Fibroblast of the conjunctiva (primary cell): ENCODE results near the gene BEND5.
A peak's percentile ranks its signal among the peaks of the same experiment; 100 is the strongest.

Experiments used
- DNase-seq: peaks from one replicate; pipeline ENCODE4 v3.0.0-alpha.2; 2010; ENCODE audit warnings: low read depth

Gene BEND5

DNA sequence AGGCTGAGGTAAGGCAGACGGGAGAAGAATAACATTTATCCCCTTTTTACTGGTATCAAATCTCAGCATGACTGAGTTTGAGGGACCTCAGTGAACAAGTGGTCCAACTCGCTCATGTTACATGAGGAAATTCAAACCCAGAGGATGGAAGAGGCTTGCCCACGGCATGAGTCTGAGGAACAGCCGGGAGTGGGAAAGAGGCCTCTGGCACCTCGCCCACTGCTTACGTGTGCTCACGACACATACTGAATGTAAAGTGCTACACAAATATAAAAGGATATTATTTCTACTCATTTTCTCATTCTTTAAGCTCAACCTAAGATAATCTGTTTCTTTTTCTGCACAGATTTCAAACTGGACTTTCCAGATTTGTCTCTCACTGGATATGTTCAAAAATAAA, 14.7 kb downstream of the BEND5 start:
- DNase-seq, result no peak

DNA sequence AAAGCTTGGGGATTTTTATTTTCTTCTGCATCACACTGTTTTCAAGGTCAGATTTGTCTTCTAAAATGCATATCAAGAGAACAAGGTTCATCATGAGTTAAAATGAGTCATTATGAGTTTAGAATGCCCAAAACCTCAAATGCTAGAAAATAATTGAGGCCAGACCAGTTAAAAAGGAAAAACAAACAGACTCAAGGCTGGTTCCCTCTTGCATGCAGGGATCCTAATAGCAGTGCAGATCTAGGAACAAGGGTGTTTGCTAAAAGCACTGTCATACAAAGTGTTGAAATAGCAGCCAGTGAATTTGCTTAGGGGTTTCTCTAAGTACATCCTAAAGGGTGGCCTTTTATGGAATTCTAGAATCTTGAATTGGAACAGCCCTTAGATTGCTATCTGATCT, 15.3 kb downstream of the BEND5 start:
- DNase-seq, result peak; percentile 65

DNA sequence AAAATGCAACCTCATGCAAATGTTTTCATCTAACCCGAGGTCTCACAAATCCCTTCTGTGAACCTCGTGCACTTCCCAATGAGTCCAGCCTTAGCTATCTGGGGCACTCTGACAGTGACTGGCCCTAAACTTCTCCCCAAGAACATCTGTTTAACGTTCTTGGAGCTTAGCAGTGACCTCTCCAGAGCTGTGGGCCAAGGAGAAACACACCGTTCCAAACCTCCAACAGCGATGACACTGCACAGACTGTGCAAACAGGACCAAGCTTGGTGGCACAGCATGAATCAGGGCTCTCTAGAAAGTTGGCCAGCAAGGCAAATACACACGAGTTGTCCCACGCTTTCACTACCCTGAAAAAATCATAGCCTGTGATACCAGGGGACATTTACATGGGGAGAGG, 15.8 kb downstream of the BEND5 start:
- DNase-seq, result no peak

DNA sequence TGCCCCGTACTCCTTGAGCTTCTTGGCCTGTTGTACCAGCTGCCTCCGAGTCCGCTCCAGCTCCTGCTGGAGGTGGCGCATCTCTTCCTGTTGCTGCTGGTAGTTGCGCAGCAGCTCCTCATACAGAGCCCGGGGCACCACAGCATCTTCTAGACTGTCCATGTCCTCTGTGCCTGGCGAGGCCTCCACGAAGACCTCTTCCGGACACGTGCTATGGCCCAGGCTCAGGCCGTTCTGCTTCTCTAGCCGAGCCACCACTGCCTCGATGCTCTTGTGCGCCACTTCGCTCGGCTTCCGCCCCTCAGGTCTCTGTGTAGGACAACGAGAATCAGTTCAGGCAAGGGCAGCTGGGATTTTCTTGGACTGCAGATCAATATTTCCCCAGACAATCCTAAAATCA, 17.7 kb downstream of the BEND5 start:
- DNase-seq, result no peak

DNA sequence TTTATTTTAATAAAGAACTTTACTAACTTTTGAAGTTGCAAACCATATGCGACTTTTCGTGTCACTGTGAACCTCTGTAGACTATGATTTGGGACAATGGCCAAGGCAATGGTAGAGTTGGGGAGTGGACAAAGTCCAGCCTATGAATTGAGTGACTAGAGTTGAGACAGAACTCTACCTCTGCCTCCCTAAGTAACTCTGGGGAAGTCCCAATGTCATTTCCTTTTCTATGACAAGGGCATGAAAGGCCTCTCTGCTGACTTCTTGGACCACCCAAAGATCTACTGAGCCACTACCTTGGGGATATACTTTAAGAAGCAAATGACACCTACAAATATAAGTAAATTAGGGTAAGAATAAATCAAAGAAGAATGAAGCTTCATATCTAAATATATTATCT, 19.3 kb downstream of the BEND5 start:
- no peak for DNase-seq

DNA sequence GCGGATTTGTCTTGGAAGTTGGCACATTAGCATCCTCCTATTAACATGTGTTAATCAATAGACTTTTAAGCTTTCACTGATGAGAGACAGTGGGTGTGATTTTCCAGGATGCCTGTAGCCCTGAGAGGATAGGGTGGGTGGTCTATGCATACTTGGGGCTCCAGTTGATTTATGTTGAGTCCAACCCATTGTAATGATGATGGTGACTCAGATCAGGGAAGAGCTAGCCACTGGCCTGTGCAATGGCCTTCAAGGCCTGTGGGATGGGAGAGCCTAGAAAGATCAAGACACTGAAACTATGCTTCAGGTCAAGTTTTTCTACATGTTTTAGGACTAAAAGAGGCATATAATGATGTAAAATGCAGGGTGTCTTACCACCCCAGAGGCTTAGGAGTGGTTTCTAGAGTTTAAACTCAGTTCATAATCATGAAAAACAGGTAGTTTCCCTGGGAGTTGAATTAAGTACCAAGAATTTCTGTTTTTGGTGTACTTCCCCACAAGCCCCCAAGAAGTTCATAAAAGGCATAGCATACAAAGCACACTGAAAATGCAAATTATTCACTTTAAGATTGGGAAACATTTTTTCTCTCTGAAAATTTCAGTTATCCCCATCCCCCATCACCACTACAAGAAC, 19.9 kb downstream of the BEND5 start:
- DNase-seq, result no peak

DNA sequence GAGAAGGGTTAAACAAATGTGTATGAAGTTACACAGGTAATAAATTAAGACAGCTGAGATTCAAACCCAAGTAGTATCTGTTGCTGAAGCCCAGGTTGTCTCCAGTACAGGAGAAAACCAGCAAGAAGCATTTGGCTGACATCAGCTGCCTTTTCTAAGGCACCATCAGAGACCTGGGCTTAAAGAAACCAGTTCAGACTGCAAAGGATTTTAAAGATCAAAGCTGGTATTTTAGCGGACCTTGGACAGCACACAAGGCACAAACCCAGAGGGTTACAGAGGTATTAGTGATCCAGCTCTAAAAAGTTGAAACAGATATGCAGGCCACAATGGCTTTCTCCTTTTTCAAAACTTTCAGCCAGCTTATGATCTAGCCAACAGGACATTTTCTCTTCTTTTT, 23.4 kb downstream of the BEND5 start:
- DNase-seq, result no peak

DNA sequence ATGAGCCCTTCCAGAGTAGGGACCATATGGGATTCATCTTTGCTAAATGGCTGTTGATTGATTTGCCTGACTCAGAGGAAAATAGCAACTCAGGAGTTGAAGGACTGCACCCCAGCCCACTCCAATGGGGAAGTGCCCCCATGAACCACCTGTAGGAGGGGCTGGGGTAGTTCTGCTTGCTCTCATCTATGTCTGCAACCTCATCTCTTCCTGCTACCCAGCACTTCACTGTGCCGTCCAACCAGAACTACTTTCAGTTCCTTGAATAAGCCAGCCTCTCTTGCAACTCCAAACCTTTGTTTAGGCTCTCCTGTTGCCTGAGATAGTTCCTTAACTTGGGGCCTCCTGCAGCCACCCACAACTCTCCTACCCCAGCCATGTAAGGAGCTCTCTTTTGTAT, 26.6 kb downstream of the BEND5 start:
- no peak for DNase-seq

DNA sequence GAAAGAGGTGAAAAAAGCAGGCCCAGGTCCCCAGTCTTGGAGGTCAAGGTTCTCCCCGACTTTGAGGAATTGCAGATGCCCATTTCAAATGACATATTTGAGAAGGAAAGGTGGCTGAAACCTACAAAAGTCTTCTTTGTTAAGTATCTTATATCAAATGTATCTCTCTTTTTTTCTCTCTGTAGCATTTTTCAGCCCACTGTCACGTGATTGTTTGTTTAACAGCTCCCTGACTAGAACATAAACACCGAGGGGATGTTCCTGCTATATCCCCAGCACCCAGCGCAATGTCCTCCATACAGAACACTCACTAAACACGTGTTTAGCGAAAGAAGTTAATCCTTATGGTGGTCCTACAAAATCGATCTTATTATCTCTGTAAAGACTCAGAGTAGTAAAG, 27.6 kb downstream of the BEND5 start:
- DNase-seq, result no peak

DNA sequence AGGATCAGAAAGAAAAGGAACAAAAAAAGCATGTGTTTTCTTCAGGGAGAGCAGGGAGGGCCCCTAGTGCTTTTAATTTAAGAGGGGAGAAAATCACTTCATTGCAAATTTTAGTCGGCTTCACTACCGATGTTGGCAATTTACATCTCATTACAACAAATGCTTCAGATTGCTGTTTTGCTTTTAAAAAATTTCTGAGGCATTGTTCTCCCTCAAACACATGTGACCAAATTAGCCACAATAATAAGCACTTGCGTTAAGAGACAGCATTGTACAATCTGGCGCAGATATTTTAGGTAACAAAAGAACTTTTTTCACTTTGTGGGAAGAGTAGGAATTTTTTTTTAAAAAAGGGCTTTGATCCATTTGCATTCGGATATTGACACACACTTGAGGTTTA, 29.8 kb downstream of the BEND5 start:
- DNase-seq, result no peak

DNA sequence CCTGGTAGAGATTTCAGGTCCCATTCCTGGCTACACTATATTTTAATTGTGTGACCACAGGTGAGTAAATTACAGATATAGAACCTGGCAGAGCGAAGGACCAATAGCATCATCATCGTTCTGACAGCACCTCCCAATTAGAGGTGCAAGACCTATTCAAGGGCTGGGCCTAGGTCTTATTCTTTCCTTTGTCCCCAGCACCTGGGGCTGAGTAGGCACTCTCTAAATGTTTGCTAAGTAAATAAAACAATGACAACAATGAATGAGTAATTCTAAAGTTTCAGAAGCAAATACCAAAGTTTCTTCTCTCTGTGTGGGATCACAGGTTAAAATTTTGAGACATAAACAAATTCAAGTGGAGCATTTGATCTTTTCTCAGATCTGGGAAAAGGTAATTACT, 32.7 kb downstream of the BEND5 start:
- no peak for DNase-seq

DNA sequence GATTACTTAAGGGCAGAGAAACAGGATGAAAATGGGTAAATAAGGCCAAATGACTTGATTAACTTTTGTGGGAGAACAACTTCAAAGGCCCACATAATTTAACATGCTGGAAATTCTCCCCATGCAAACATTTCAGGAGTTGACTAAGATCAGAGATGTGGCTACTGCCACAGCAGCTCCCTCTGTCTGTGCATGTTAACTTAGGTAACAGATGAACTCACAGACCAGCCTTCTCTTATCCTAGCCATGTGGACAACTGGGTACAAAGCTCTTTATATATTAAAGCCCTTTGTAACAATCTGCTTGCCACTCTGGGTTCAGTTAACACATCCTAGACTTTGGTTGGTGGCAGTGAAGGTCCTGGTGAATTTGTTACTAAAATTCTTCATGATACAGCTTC, 33.2 kb downstream of the BEND5 start:
- DNase-seq, result no peak

DNA sequence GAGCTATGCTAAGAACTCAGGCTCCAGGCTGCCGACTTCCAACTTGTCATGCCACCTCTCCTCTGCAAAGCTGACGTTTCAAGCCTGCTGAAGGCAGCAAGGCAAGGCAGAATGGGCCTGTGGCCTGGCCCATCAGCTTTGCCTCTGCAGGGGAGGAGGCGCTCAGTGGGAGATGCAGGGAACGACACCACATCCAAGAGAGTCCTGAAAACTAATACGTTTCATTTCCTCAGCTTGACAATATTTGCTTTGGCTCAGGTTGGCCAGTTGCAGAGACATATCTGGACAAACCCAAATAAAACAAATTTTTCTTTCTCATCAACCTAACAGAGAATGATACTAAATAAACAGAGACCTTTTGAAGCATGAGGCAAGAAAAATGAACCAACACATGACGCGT, 35.3 kb downstream of the BEND5 start:
- no peak for DNase-seq

DNA sequence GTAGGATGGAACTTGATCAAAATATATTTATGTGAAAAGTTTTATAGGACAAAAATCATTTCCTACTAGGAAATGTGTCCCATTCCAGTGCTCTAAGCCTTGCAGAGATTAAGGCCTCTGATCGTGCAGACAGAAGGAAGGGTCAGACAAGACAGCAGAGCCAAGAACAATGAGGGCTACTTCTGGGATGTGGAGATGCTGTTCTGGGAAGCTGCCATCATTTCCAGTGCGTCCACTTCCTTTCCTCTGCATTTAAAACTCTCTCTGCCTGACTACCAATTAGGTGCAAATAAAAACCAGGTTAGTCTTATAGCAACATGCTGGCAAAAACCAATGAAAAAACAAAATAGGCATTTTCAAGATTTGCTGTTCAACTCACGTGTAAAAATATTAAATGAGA, 36.1 kb downstream of the BEND5 start:
- no peak for DNase-seq

DNA sequence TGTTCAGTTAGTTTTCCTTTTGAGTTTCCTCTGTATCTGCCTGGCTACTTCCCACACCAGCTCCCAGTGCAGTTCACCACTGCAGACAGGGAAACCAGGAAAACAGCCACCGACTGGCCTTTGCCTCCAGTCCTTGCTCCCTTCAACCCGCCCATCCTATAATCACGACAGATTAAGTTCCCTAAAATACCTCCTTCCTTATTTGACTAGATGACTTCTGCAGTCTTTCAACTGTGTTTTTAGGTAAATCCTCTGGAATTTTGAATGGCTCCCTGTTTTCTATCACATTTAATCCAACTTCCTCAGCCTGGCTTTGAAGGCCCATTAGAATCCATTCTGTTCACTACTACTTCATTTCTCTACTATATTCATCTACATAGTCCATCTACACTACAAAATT, 37.6 kb downstream of the BEND5 start:
- no peak for DNase-seq

DNA sequence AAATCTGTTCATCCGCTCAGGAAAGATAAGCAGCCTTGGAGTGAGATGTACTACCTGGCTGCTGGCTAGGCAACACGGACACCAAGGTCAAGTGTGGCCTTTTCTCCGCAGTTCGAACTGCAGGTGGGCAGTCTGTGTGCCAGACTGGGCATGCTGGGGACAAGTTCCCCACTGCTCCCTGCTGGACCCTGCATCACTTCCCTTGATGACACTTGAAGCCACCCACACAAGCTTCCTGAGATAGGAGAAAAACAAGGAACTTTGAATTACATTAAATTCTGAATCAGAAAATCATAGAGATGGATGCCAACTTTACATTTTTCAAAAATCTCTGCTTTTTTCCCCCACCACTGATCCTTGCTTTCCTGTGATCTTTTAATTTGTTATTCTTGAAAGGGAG, 38.3 kb downstream of the BEND5 start:
- DNase-seq, result no peak

DNA sequence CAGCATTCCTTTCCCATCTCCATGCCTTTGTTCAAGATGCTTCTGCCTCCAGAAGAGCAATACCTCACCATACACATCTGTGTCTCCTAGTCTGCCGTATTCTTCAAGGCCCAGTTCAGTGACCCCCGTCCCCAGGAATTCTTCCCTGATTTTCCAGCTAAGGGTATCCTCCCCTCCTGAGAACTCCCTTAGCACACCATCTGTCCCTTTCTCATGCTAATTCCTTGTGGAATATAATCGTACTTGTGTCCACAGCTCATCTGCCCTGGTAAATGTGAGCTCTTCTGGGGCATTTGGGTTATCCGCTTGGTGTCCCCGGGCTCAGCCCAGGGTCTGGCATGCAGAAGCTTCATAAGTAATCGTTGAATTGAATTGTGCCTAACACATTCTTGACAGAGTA, 40.9 kb downstream of the BEND5 start:
- no peak for DNase-seq

DNA sequence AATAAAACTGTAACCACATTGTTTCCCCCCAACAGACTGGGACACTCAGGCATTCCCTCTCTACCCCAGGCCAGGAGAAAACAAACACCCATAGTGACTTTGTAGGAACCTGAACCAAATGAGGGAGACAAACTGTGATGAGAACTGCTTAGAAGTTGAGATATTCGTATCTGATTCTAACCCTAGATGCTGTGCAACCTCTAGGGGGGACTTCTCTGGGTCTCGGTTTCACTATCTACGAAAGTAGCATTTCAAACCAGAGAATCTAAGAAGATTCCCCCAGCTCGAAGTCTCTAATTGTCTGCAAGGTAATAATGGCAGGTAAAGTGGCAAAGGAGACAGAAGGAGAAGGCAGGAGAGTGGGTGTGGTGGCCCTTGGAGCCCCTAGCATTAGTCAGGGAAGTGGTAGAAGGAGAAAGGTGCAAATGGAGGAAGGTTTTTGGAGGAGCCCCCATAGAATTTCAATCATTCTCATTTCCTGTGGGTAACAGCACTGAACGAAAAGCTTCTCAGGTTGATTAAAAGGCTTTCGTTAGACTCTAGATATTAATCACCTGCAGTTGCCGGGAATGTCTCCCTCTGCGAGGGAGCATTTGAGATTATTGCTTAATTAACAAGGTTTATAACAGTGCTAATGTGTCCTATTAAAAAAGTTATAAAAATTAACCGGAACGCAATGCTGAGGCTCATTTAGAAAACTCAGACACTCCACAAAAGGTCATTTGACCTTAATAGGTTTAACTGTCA, 46.4 kb downstream of the BEND5 start:
- no peak for DNase-seq

DNA sequence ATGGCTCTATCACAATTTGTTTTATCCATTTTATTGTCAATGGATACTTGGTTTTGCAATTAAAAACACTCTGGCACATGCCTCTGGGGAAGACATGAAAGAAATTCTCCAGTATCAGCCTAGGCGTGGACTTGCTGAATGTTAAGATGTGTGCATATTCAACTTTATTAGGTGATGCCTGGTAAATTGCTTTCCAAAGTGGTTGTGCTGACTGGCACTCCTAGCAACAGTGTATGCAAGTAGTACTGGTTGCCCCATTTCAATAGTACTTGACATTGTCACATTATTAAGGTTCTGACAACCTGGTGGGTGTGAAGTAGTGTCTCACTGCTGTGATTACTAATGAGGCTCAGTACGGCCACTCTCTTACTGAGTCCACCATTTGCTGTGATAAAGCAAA, 48.1 kb downstream of the BEND5 start:
- no peak for DNase-seq

DNA sequence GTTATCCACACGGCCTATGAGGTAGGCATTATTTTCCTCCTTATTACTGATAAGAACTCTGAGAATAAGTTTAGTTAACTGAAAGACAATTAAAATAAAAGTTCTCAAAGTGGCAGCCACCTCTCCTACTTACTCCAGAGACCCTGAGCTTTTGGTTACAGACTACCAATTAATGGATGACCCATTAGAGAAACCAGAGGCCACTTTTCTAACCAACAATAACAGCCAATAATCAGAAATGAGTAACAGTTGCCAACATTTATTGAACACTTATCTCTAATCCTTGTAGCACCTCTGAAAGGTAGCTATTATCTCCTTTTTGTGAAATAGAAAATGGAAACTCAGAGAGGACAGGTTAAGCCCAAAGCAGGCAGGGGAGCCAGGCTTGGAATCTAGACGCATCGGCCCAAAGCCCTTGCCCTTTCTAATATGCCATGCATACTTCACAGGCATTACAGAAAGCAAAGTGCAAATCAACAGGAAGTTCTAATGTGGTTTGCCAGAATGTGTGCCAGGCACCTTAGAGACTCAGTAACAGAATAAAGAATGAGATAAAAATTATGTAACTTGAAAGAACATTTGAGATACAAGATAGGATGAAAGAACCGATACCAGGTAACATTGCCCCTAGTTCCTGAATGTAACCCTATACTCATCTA, 50.0 kb downstream of the BEND5 start:
- DNase-seq, result no peak

DNA sequence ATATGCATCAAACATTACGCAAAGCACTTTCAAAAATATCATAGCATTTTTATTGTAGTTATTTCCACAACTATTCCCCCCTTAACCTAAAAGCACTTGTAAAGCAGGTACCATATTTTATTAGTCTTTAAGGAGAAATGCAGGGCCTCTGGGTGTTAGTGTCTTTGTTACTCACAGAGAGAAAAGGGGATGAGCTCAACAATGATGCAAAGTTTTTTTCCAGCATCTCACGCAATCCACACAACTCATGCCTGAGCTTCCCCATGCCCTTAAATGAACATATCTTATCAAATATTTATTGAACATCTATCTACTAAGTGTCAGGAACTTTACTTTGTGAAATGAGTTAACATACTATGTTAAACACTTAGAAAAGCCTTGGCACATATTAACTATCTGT, 50.6 kb downstream of the BEND5 start:
- DNase-seq, result no peak

DNA sequence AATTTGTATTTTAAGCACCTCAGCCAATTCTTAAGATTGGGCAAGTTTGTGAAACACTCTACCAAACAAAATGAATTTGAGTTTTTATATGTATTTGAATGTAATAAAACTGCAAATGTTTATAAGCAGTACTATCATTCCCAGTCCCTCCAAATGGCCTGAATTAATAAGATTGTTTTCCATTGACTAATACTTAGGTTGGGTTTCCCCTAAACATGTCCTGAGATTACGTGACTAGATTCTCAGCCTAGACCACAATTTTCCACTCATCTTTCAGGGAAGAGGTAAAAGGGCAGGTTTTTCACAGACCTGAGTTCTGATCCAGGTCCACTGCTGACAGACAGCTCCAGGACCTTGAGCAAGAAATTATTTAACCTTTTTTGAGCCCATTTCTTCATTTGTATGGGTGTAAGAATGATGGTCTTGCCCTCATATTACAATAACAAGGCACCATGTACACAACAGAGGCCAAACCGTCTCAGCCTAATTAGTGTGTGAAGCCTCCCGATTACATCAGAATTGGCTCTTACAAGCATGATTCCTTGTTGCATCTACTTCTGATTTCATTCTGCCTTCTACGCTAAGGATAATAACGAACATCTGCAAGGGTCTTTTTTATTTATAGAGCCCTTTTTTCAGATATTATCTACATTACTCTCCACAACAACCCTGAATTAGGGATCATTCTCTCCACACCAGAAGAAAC, 51.2 kb downstream of the BEND5 start:
- peak; percentile 16 for DNase-seq

DNA sequence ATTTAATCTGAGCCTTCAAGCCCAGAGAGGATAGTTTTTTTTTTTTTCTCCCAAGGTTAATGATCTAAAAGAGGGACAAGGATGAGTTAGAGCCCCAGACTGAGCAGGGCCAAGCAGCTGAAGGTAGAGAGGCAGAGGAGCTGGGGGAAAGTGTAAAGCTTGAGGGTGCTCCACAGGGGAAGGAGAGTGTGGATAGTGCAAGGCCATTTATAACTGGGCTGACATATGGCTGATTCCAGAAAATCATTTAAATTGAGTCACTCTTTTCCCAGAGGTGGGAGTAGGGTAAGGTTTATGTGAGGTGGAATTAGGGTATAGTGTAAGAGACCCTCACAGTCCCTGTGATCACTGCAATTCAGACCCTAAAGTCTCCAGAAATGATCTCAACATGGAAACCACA, 55.8 kb downstream of the BEND5 start:
- DNase-seq, result no peak
